ENCODE data around the gene SCD5. TPM values are rescaled to one million over a fixed set of nuclear protein-coding genes. Genes with fewer than 3 reads are reported as not detected.

SCD5 gene
- total and polyA plus RNA-seq, 2 of the 8 experiments (the other 6 are each of a cell fraction or from before 2014, with no cell fraction given): 0.92 to 1.2 TPM

- no peaks in the 10 kb centered on the region for H3K9me3 ChIP-seq (ENCODE audit: insufficient read depth in 2 of 2, low read depth in 1 of 2, low read length in 1 of 2)
- H2AFZ ChIP-seq (ENCODE audit: low read length): no peak overlapping the region
- TF ChIP-seq RFX5 (IDR thresholded peaks at IDR 0.05; ENCODE audit: borderline replicate concordance, low read depth, low read length) (no peak), CBX8 (IDR thresholded peaks at IDR 0.05; ENCODE audit: borderline replicate concordance, low read depth, low read length) (no peak), TAF7 (optimal IDR thresholded peaks at IDR 0.05; ENCODE audit: borderline replicate concordance, low read depth, low read length) (no peak), SUZ12 (IDR thresholded peaks at IDR 0.05; ENCODE audit: low read length) (no peak), POLR2AphosphoS5 (IDR thresholded peaks at IDR 0.05; ENCODE audit: low read depth, low read length) (no peak), ATF2 (IDR thresholded peaks at IDR 0.05; ENCODE audit: low read length) (no peak), SIRT6 (IDR thresholded peaks at IDR 0.05; ENCODE audit: low read length) (no peak)
- no peaks in the 10 kb centered on the region for H4K20me1 ChIP-seq (replicated peaks in 1 of 2; ENCODE audit: control insufficient read depth in 1 of 2, insufficient read depth in 2 of 2, low read length in 2 of 2)
- H2AK5ac ChIP-seq (ENCODE audit: low read depth, low read length): no peak overlapping the region
- H3K27me3 ChIP-seq (replicated peaks in 1 of 4; ENCODE audit: control insufficient read depth in 3 of 4, extremely low read depth in 1 of 4, insufficient read depth in 3 of 4, low read length in 3 of 4): no peaks in the 10 kb centered on the region
- H3K14ac ChIP-seq (ENCODE audit: insufficient read length): no peak overlapping the region
- no peak overlapping the region for H3K4ac ChIP-seq (replicated peaks; ENCODE audit: insufficient read length, low read depth, low read length)
- no peak overlapping the region for H2BK20ac ChIP-seq (ENCODE audit: low read length)
- no peak overlapping the region for H4K8ac ChIP-seq (ENCODE audit: extremely low read depth, insufficient read depth, low read length)
- H2BK5ac ChIP-seq (ENCODE audit: low read depth, low read length): no peak overlapping the region
- ChIA-PET CTCF (ENCODE audit: partially characterized antibody) (interaction anchor here (1.1 to 2.4 kb wide), 3 partner anchors 58 to 126 kb away, joined by 3 to 16 read pairs (median 3); no protein-coding TSS in a partner anchor), POLR2A (ENCODE audit: partially characterized antibody) (interaction anchor here (1.8 kb wide), 1 partner anchor 185 kb away, joined by 4 read pairs; no protein-coding TSS in a partner anchor)
- H3K79me2 ChIP-seq (ENCODE audit: control insufficient read depth in 1 of 2, insufficient read depth in 2 of 2, low read length in 2 of 2): no peaks in the 10 kb centered on the region
- H3K4me1 ChIP-seq (replicated peaks in 1 of 4; ENCODE audit: control insufficient read depth in 3 of 4, insufficient read depth in 4 of 4, low read length in 3 of 4): no peaks in the 10 kb centered on the region
- H3K4me2 ChIP-seq (ENCODE audit: insufficient read depth in 1 of 2, low read depth in 2 of 2, low read length in 2 of 2): no peak overlapping the region
- H4K5ac ChIP-seq (ENCODE audit: insufficient read length, low read depth, low read length): no peak overlapping the region
- H3K9ac ChIP-seq (replicated peaks in 1 of 4; ENCODE audit: extremely low read depth in 1 of 4, low read depth in 3 of 4, low read length in 3 of 4): no peak overlapping the region
- 74% methylated on average over 3 of the region's 3 CpGs; no CpG with 5 or more reads in 1 of the 2 experiments for WGBS, 2 experiments (ENCODE audit: extremely low coverage in 1 of 2, insufficient coverage in 1 of 2, insufficient read length in 1 of 2, insufficient replicate concordance in 2 of 2, low coverage in 1 of 2, low lambda C conversion rate in 2 of 2, missing lambda C conversion rate in 1 of 2)
- H3K27ac ChIP-seq (ENCODE audit: low read depth, low read length): no peak overlapping the region
- FAIRE-seq (no peak), DNase-seq (ENCODE audit: low read depth in 1 of 2, low spot score in 2 of 2) (no peak)
- H4K91ac ChIP-seq (replicated peaks; ENCODE audit: insufficient read length, low read length): no peak overlapping the region
- H3K56ac ChIP-seq (replicated peaks; ENCODE audit: insufficient read length, low read depth, low read length): no peak overlapping the region
- H3K36me3 ChIP-seq (ENCODE audit: control insufficient read depth in 2 of 4, insufficient read depth in 4 of 4, low read length in 3 of 4): no peaks in the 10 kb centered on the region
- H2BK12ac ChIP-seq (ENCODE audit: low read depth, low read length): no peak overlapping the region
- H2BK15ac ChIP-seq (ENCODE audit: low read length): no peak overlapping the region
- no peak overlapping the region for H3K23ac ChIP-seq (ENCODE audit: insufficient read length)
- H2BK120ac ChIP-seq (replicated peaks; ENCODE audit: low read depth, low read length): no peak overlapping the region
- H3K4me3 ChIP-seq (ENCODE audit: extremely low read depth in 1 of 4, insufficient read depth in 2 of 4, low read depth in 3 of 4, low read length in 4 of 4): no peak overlapping the region
- no peaks in the 10 kb centered on the region for H3K79me1 ChIP-seq (ENCODE audit: low read depth, low read length)
- H3K23me2 ChIP-seq (ENCODE audit: low read depth, low read length): no peaks in the 10 kb centered on the region
- H3K18ac ChIP-seq (ENCODE audit: extremely low read depth, low read length): no peak overlapping the region
Observed at GRCh38 chr4:82613121-82613520, 185.5 kb downstream of the SCD5 start.
